Fibroblast of gingiva (primary cell): ENCODE measurements around the gene EVPL.

Experiments used
- DNase-seq: peaks from one replicate; pipeline ENCODE4 v3.0.0-alpha.2; 2011; ENCODE audit warnings: low read depth

The EVPL gene

DNA sequence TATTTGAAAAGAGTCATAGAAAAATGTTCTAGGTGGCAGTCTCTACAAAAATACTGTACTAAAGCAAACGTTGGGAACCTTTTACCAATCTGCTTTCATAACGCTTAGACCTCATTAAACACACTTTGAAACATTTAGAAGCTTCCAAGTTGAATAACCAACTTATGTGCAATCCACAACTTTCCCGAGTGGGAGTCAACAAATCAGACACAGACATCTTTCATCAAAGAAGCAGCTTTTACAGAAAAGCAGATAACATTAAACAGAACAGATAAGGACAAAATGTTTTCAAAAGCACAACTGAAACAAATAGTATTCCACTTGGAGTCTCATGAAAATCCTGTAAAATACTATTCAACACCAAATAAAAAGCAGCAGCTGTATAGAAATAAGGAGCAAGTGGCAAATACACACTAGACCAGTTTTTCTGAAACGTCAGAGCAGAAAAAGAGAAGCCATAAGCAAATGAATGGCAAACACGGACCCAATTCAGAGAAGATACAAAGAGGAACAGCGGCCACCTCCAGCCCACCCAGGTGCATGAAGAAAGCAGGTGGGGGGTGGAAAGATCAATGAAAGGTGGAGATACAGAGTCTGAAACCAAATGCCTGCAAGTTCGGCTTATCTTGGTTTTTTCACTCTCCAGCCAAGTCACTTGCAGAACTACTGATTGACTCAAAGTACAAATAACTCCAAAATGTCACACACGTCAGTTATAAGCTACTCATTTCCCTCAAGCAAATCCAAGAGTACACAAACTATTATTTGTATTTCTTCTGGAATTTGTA is 67.9 kb downstream of the EVPL start:
- no peak for DNase-seq
